Pancreas (tissue), 10 donors: ENCODE measurements around the gene YKT6. TPM values are rescaled to one million over a fixed set of nuclear protein-coding genes. Genes with fewer than 3 reads are reported as not detected.

Experiments used
- ATAC-seq, 4 donors: fragments of 200-7000 bp; cut with Tn5 transposase; one replicate each; pipeline versions ENCODE4 v1.8.0 to v1.9.1; 2020; ENCODE audit warnings: mild to moderate bottlenecking in 4 of 4, moderate library complexity in 4 of 4
- DNase-seq, 6 donors: peaks; one replicate each; pipeline ENCODE4 v3.0.0-alpha.2; 2020
- FAIRE-seq: peaks from 2 replicates; lab custom pipeline; 2012; peaks lifted over from hg19 to GRCh38; lab: Jason Lieb, UNC
- H3K27ac ChIP-seq, 4 donors: fragments of 200-600 bp; sonication (generic); 1 replicate in 3 of 4; 2 replicates in 1 of 4; pipeline versions ENCODE4 v1.5.0 to v1.8.0; 2020
- H3K27me3 ChIP-seq, 4 donors: fragments of 200-600 bp; one replicate each; pipeline ENCODE4 v1.8.0; 2021
- H3K36me3 ChIP-seq, 3 donors: fragments of 200-600 bp; sonication (generic) in 1 of 3; one replicate each; pipeline versions ENCODE4 v1.5.0 to v1.8.0; 2020 to 2021
- H3K4me1 ChIP-seq, 3 donors: fragments of 200-600 bp; one replicate each; pipeline ENCODE4 v1.8.0; 2021
- H3K4me3 ChIP-seq, 4 donors: fragments of 200-600 bp; sonication (generic) in 2 of 4; one replicate each; pipeline versions ENCODE4 v1.5.0 to v1.8.0; 2020 to 2021
- H3K9me3 ChIP-seq, 4 donors: fragments of 200-600 bp; one replicate each; pipeline ENCODE4 v1.8.0; 2021
- CTCF ChIP-seq, 4 donors: fragments of 200-600 bp; sonication (generic) in 3 of 4; IDR thresholded peaks; one replicate each; pipeline versions ENCODE4 v1.5.0 to v1.8.0; 2021; ENCODE audit warnings: antibody characterized with exemption in 4 of 4
- WGBS, 2 donors: extraction: QIAGEN DNeasy Blood & Tissue Kit; methylation state at CpG; one replicate each; pipeline ENCODE4 v1.1.7; 2013; 5-methylcytosine and 5-hydroxymethylcytosine counted together
- intact Hi-C, 3 donors: fragments of 100-400 bp; cut with DNase I; formaldehyde crosslinking; loops; one replicate each; pipeline versions ENCODE4 v1.11.1 to v1.14.2; 2022
- polyA plus RNA-seq, 2 donors: library from polyadenylated mRNA; stranded (reverse); fragments of 200-250 nt; gene quantifications; one replicate each; pipeline ENCODE4 v1.2.3, GENCODE V29; 2013
- total RNA-seq, 6 donors: library from RNA; stranded (reverse); fragmentation: NEBNext Ultra II Directional in 4 of 6; extraction: Animal tissue kit (Norgen Biotek cat#: 25700) in 4 of 6; gene quantifications; one replicate each; pipeline versions ENCODE4 v1.2.1 to v1.2.4, GENCODE V29; 2021 to 2023
- donor health status: healthy with polysubstance abuse.
- donor health status: DM: no; HTN: no; CAD: no; lungs with moderate emphysema.
- donor health status: DM: no; HTN: no; CAD: no.
- donor health status: control.
- donor health status: control.
- donor health status: Bipolar disorder and iron deficiency.
- donor health status: DM: yes; HTN: yes; CAD: no.
- donor health status: DM: no; HTN: no; CAD: no.
- donor health status: DM: no; HTN: no; CAD: no.
- donor health status: DM: yes; HTN: yes; CAD: no.

YKT6 gene
- total and polyA plus RNA-seq, 8 donors: 27.7 to 48.7 (median 37.0) TPM

- no peak for ATAC-seq
- 67 to 68% methylated on average over 7 of the region's 7 CpGs for WGBS, 2 donors
- intact Hi-C loops: no loop called here
These were observed 24.3 kb upstream of the YKT6 start for GRCh38 chr7:44176486-44176885.

GRCh38 chr7:44177570-44178131 lies 23.1 kb upstream of the YKT6 start:
- Histone ChIP-seq H3K4me1 (no peaks in the 10 kb centered on the region), H3K9me3 (no peaks in the 10 kb centered on the region), H3K36me3 (no peaks in the 10 kb centered on the region), H3K27ac (no peak overlapping the region), H3K4me3 (no peak overlapping the region), H3K27me3 (no peaks in the 10 kb centered on the region)
- 64 to 71% methylated on average over 4 of the region's 4 CpGs for WGBS, 2 donors
- TF ChIP-seq CTCF (IDR thresholded peaks at IDR 0.05): no peak
- ATAC-seq (peak in 1 of 4 donors; percentile 33), FAIRE-seq (no peak), DNase-seq (no peak)
- intact Hi-C loops: no loop called here

More at GRCh38 chr7:44176486-44176885, 24.3 kb upstream of the YKT6 start:
- Histone ChIP-seq H3K9me3 (no peaks in the 10 kb centered on the region), H3K4me1 (no peaks in the 10 kb centered on the region), H3K36me3 (no peaks in the 10 kb centered on the region), H3K27me3 (no peaks in the 10 kb centered on the region), H3K4me3 (no peak overlapping the region), H3K27ac (no peak overlapping the region)
- FAIRE-seq: no peak
- no peak for TF ChIP-seq CTCF (IDR thresholded peaks at IDR 0.05)
- no peak for DNase-seq

GRCh38 chr7:44180631-44181030 lies 20.1 kb upstream of the YKT6 start:
- Histone ChIP-seq H3K27ac (no peak overlapping the region), H3K36me3 (no peaks in the 10 kb centered on the region), H3K9me3 (no peaks in the 10 kb centered on the region), H3K27me3 (no peaks in the 10 kb centered on the region), H3K4me3 (no peak overlapping the region), H3K4me1 (no peaks in the 10 kb centered on the region)
- DNase-seq (no peak), FAIRE-seq (no peak), ATAC-seq (no peak)
- WGBS, 2 donors: 46 to 51% methylated on average over 3 of the region's 3 CpGs
- intact Hi-C loops: no loop called here
- TF ChIP-seq CTCF (IDR thresholded peaks at IDR 0.05): no peak

- no peak overlapping the region for H3K4me3 ChIP-seq
- no peaks in the 10 kb centered on the region for H3K9me3 ChIP-seq
- no peak overlapping the region for H3K27ac ChIP-seq
- no peaks in the 10 kb centered on the region for H3K36me3 ChIP-seq
- 69 to 85% methylated on average over 5 of the region's 5 CpGs for WGBS, 2 donors
- FAIRE-seq: no peak
- TF ChIP-seq CTCF (IDR thresholded peaks at IDR 0.05): no peak
- ATAC-seq: no peak
- no peak for DNase-seq
- H3K4me1 ChIP-seq: no peaks in the 10 kb centered on the region
- no peaks in the 10 kb centered on the region for H3K27me3 ChIP-seq
- intact Hi-C loops: no loop called here
These were observed 18.0 kb upstream of the YKT6 start for GRCh38 chr7:44182827-44183226.

GRCh38 chr7:44183386-44183785 lies 17.4 kb upstream of the YKT6 start:
- no peak for DNase-seq
- no peak for TF ChIP-seq CTCF (IDR thresholded peaks at IDR 0.05)
- H3K36me3 ChIP-seq: no peaks in the 10 kb centered on the region
- H3K9me3 ChIP-seq: no peaks in the 10 kb centered on the region
- 20 to 36% methylated on average over 2 of the region's 2 CpGs for WGBS, 2 donors
- H3K4me1 ChIP-seq: no peaks in the 10 kb centered on the region
- intact Hi-C loops: no loop called here
- H3K27ac ChIP-seq: no peak overlapping the region
- peak in 1 of 4 donors; percentile 31 for ATAC-seq
- no peaks in the 10 kb centered on the region for H3K27me3 ChIP-seq
- no peak overlapping the region for H3K4me3 ChIP-seq
- no peak for FAIRE-seq
